K562 (cell line): ENCODE results near the gene DNAJB11.

Source experiments
- ATF7 ChIP-seq: fragments of 450-650 bp; IDR thresholded peaks from 2 replicates; pipeline ENCODE4 v1.7.1; 2014; ENCODE audit warnings: mild to moderate bottlenecking, moderate library complexity
- CBX3 ChIP-seq, 2 experiments: IDR thresholded peaks; 1 replicate in 1 of 2; 2 replicates in 1 of 2; pipeline ENCODE4 v1.6.1; 2012; ENCODE audit warnings: inconsistent platforms in 2 of 2, low read length in 2 of 2, borderline replicate concordance in 1 of 2, control low read depth in 1 of 2
- NBN ChIP-seq: fragments of 450-650 bp; IDR thresholded peaks from 2 replicates; pipeline ENCODE4 v1.6.1; 2016; ENCODE audit warnings: low read depth, mild to moderate bottlenecking
- NONO ChIP-seq, 2 experiments: fragments of 200-400 bp in 1 of 2; fragments of 450-650 bp in 1 of 2; formaldehyde crosslinking in 1 of 2; IDR thresholded peaks; 2 replicates each; pipeline ENCODE4 v1.6.1; 2017; ENCODE audit warnings: low read depth in 2 of 2, mild to moderate bottlenecking in 2 of 2, moderate library complexity in 2 of 2, low read length in 1 of 2
- SRSF1 ChIP-seq: fragments of 200-400 bp; formaldehyde crosslinking; IDR thresholded peaks from 2 replicates; pipeline ENCODE4 v1.6.1; 2017; ENCODE audit warnings: mild to moderate bottlenecking, low read depth, low read length, moderate library complexity
- TBL1XR1 ChIP-seq, 2 experiments: IDR thresholded peaks; 2 replicates each; pipeline ENCODE4 v1.6.1; 2012; ENCODE audit warnings: improper control_type of control experiment in 2 of 2, low read length in 2 of 2, mild to moderate bottlenecking in 1 of 2
- ZNF507 ChIP-seq: conservative IDR thresholded peaks from 2 replicates; pipeline ENCODE4 v1.6.1; 2017; ENCODE audit warnings: missing genetic modification characterization, missing compliant biosample characterization
- ZNF586 ChIP-seq: fragments of 450-650 bp; formaldehyde crosslinking; conservative IDR thresholded peaks from 2 replicates; pipeline ENCODE4 v1.4.0; 2020; ENCODE audit warnings: mild to moderate bottlenecking, moderate library complexity
- TF ChIP-seq, protein P1 (sequence below), 2 experiments: fragments of 450-650 bp; formaldehyde crosslinking in 1 of 2; IDR thresholded peaks; 2 replicates each; pipeline versions ENCODE4 v1.4.0 to v1.6.1; 2014 to 2020; ENCODE audit warnings: mild to moderate bottlenecking in 2 of 2, borderline replicate concordance in 1 of 2, low read depth in 1 of 2
- TF ChIP-seq, protein P2 (sequence below), 3 experiments: IDR thresholded peaks in 2 of 3; conservative IDR thresholded peaks in 1 of 3; 2 replicates each; pipeline ENCODE4 v1.5.1; 2011 to 2012; ENCODE audit warnings: low read length in 3 of 3, mild to moderate bottlenecking in 3 of 3, control low read depth in 2 of 3, improper control_type of control experiment in 1 of 3, inconsistent platforms in 1 of 3, low read depth in 1 of 3, mixed read lengths in 1 of 3, moderate library complexity in 1 of 3; ENCODE audit not compliant: insufficient read depth in 2 of 3

DNA sequence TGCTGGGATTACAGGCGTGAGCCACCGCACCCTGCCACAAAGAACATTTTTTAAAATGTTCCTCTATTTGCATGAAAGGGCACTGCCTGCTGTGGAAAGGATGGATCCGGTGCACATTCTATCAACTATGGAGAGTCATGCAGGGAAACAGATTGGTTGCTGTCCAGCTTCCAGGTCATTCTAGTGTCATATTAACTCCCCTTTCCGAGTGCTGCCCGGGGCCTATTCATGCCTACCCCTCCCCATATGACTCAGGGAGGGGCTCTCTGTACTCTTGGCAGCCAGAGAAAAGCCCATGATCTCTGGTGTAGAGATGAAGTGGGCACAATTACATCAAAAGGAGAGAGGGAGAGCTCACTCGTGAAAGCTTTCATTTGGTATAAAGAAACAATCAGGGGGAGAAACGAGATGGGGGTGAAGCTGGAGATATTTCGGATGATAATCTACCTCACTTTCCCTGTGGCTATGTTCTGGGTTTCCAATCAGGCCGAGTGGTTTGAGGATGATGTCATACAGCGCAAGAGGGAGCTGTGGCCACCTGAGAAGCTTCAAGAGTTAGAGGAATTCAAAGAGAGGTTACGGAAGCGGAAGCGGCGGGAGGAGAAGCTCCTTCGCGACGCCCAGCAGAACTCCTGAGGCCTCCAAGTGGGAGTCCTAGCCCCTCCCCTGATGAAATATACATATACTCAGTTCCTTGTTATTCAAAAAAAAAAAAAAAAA lies 26.2 kb downstream of the DNAJB11 start:
- TF ChIP-seq ATF7: peak; percentile 98
- no peak for TF ChIP-seq SRSF1
- no peak for TF ChIP-seq CBX3 (IDR thresholded peaks at IDR 0.05; ENCODE audit: borderline replicate concordance in 1 of 2, low read length in 2 of 2)
- TF ChIP-seq TBL1XR1 (IDR thresholded peaks at IDR 0.05; ENCODE audit: low read length in 2 of 2): no peak
- TF ChIP-seq, protein P1, sequence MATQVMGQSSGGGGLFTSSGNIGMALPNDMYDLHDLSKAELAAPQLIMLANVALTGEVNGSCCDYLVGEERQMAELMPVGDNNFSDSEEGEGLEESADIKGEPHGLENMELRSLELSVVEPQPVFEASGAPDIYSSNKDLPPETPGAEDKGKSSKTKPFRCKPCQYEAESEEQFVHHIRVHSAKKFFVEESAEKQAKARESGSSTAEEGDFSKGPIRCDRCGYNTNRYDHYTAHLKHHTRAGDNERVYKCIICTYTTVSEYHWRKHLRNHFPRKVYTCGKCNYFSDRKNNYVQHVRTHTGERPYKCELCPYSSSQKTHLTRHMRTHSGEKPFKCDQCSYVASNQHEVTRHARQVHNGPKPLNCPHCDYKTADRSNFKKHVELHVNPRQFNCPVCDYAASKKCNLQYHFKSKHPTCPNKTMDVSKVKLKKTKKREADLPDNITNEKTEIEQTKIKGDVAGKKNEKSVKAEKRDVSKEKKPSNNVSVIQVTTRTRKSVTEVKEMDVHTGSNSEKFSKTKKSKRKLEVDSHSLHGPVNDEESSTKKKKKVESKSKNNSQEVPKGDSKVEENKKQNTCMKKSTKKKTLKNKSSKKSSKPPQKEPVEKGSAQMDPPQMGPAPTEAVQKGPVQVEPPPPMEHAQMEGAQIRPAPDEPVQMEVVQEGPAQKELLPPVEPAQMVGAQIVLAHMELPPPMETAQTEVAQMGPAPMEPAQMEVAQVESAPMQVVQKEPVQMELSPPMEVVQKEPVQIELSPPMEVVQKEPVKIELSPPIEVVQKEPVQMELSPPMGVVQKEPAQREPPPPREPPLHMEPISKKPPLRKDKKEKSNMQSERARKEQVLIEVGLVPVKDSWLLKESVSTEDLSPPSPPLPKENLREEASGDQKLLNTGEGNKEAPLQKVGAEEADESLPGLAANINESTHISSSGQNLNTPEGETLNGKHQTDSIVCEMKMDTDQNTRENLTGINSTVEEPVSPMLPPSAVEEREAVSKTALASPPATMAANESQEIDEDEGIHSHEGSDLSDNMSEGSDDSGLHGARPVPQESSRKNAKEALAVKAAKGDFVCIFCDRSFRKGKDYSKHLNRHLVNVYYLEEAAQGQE (IDR thresholded peaks at IDR 0.05; ENCODE audit: borderline replicate concordance): peak; percentile 49
- TF ChIP-seq, protein P1 (CRISPR knock-in tag; IDR thresholded peaks at IDR 0.05; ENCODE audit: low read depth): no peak
- no peak for TF ChIP-seq ZNF507 (tag)
- TF ChIP-seq, protein P2, sequence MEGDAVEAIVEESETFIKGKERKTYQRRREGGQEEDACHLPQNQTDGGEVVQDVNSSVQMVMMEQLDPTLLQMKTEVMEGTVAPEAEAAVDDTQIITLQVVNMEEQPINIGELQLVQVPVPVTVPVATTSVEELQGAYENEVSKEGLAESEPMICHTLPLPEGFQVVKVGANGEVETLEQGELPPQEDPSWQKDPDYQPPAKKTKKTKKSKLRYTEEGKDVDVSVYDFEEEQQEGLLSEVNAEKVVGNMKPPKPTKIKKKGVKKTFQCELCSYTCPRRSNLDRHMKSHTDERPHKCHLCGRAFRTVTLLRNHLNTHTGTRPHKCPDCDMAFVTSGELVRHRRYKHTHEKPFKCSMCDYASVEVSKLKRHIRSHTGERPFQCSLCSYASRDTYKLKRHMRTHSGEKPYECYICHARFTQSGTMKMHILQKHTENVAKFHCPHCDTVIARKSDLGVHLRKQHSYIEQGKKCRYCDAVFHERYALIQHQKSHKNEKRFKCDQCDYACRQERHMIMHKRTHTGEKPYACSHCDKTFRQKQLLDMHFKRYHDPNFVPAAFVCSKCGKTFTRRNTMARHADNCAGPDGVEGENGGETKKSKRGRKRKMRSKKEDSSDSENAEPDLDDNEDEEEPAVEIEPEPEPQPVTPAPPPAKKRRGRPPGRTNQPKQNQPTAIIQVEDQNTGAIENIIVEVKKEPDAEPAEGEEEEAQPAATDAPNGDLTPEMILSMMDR (IDR thresholded peaks at IDR 0.05 in 2 of 3, conservative IDR thresholded peaks at IDR 0.05 in 1 of 3; ENCODE audit: insufficient read depth in 2 of 3, low read depth in 1 of 3, low read length in 3 of 3): no peak; a peak in 1 of 6 replicates
- no peak for TF ChIP-seq NONO (IDR thresholded peaks at IDR 0.05; ENCODE audit: low read depth in 2 of 2, low read length in 1 of 2)
- TF ChIP-seq ZNF586 (CRISPR knock-in tag): no peak
- peak; percentile 39; the same call in 1 of the 2 replicates for TF ChIP-seq NBN
